CD4-positive, alpha-beta T cell treated with Interleukin-17A for 1 hour (primary cell): ENCODE results near the gene AKR1B15.
"Not testable (repeated sequence)": the region's sequence is repeated elsewhere in the genome, so short reads cannot be mapped to it uniquely, and the experiment has no call there.

Experiments
- DNase-seq: peaks from one replicate; pipeline ENCODE4 v3.0.0-alpha.2; 2020

The AKR1B15 gene

DNA sequence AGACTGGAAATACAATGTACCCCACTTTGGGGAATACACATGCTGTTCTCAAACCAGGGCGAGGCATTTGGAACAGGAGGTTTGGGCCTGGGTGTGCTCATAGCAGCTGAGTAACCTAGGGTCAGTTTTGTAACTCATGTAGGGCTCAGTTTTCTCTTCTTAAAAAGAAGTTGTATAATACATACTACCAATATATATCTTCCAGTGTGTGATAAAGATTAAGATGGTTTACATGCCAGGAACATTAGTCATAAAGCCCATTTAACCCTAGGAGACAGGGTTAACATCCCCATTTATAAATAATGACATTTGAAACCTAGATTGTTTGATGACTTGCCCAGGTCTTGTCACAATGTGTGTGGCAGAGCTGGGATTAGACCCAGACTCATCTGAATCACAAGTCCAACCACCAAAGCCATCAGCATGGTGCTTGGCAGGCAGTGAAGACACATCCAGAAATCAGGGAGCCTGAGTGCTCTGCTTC is 15.6 kb upstream of the AKR1B15 start:
- no peak for DNase-seq

DNA sequence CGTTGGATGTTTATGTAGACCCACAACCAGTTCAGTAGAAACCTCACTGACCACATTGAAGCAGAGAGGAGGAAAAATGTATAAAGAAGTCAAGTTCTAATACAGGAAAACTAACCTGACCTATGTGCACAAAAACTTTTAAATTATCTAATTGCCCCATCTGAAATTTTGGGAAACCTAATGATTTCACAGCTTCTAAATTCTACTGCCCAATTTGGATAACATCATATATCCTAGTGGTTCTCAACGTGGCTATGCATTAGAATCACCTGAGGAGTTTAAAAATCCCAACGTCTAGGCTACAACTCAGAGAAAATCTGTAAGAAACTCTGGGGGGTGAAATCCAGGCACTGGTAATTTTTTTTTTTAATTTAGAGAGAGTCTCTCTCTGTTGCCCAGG is 14.3 kb upstream of the AKR1B15 start:
- DNase-seq, result no peak

DNA sequence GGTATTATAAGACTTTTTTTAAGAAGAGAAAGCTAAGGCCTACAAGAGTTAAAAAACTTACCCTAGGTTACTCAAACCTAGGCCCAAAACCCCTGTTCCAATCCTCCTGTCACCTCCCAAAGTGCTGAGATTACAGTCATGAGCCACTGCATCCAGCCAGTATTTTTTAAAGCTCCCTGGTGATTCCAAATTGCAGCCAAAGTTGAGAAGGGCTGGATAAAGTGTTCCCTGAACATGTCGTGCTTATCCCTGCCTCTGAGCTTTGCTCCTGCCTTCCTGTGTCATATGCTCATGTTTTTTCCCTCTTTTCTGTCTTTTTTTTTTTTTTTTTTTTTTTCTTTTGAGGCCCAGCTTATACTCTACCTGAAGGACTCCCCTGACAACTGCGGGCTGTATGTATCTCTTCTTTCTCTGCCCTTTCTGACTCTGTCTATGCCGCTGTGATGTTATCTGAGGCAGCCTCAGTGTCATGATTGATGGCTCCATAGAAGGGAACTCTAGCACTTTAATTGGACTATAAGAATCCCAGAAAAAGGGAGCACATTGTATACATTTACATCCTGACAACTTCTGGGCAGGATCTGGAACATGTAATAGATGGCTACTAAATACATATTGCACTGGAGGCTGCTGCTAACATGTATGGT is 13.5 kb upstream of the AKR1B15 start:
- no peak for DNase-seq

DNA sequence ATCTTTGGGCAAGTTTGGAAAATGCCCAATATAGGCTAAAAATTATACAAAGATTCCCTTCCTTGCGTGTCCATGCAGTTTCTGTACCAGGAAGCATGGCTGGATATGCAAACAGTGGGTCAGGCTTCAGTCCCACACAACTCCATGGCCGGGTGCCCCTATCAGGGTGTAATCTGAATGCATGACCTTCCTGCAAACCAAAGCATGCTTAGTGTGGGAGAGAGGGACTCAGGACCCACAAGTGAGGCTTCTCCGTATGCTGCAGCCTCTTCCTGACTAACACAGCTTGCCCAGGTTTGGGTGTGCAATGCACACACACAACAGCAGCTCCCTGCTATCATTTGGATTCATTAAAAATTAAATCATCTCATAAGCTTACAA is 13.0 kb upstream of the AKR1B15 start:
- no peak for DNase-seq

DNA sequence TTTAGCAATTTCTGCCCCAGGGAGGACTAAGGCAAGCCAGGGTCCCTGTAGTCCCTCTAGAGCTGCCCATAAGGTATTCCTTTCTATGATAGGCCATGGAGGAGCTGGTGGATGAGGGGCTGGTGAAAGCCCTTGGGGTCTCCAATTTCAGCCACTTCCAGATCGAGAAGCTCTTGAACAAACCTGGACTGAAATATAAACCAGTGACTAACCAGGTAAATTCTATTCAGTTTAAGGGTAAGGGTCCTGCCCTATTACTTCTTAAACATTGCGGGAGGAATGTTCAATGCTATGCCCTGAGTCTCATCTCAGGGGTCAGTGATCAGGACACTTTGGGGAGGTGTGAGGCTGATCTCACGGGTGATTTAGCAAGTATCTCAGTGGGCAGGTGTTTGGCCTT is 12.4 kb upstream of the AKR1B15 start:
- DNase-seq, result not testable (repeated sequence)

DNA sequence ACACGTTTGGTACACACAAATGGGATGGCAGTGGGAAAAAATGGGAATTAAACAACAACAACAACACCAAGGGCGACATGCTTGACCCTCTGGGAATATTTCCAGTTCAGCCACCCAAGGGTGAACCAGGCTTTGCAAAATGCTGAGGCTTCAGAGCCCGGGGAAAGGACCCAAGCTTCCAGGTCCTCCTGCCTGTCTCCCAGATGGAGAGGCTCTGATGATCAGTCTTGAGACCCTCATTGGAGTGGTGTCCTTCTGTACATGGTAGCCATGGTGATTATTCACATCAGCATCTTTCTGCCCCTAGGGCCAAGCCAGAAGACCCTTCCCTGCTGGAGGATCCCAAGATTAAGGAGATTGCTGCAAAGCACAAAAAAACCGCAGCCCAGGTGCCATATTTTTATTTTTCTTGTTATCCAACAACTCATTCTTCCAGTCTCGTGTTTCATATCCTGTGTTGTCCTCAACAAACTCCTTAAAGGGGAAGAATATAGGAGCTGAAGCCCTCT is 11.6 kb upstream of the AKR1B15 start:
- not testable (repeated sequence) for DNase-seq

DNA sequence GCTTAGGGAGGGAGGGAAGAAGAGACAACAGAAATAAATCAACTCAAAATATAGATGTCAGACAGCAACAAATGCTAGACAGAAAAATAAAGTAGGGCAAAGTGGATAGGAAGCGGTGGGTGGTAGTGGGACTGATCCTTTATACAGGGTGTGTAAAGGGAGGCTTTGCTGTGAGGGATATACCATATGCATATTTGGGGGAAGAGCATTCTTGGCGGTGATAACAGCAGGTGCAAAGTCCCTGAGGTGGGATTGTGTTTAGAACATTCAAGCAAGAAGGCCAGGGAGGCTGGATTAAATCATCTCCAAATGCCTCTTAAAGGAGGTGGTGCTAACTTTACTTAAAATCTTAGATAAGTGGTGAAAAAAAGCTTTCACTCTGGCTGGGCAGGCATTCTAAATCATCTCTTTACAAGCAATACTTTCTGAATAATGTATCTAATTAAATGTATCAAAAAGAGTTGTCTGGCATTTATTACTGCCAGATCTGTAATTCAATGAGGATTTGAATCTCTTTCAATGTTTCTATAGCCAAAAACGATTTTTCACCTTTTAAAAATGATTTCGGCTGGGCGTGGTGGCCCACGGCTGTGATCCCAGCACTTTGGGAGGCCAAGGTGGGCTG is 9.4 kb upstream of the AKR1B15 start:
- DNase-seq, result no peak

DNA sequence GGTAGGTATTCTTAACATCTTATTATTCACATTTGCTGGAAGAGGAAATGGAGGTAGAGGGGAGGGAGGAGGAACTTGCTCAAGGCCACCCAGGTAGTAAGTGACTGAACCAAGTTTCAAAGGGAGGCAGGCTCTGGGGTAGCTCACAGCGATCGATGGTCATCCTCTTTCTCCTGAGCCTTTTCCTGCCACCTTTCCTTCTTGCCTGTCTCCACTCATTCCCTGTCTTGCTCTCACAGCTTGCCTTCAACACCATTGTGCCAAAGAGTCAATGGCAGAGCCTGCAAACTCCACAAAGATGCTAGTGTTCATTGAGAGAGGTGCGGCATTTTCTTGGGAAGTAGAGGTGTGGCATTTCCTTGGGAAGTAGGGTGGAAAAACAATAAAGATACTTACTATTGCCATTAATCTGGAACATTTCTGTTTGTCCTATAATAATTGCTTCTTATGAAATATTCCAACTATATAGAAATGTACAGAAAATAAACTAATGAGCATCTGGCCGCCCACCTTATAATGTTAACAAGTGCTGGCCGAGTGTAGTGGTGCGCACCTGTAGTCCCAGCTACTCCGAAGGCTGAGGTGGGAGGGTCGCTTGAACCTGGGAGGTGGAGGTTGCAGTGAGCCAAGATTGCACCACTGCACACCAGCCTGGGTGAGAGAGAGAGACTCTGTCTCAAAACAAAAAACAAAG is 7.3 kb upstream of the AKR1B15 start:
- not testable (repeated sequence) for DNase-seq

DNA sequence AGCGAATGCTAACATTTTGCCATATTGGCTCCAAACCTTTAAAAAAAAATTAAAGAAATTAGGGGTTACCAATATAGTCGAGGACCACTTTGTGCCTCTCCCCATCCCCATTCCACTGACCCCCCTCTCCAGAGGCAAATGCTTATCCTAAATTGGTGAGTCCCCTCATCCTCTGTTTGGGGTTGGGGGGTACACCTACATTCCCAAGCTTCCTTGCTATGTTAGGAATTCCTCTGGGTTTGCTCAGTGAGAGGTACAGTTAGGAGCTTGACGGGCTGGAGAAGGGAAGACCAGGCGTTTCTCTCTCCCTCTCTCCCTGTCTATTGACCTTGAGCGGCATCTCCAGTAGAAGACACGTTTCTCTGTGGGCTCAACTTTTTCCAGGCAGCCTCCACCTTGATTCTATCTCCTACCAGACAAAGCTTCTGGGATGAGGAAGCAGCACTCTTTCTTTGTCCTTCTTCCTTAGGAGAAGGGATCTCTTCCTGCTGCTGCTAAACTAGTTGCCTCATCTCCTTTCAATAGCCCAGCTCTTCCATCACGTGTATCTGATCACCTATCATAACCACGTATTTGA is 6.6 kb upstream of the AKR1B15 start:
- no peak for DNase-seq

DNA sequence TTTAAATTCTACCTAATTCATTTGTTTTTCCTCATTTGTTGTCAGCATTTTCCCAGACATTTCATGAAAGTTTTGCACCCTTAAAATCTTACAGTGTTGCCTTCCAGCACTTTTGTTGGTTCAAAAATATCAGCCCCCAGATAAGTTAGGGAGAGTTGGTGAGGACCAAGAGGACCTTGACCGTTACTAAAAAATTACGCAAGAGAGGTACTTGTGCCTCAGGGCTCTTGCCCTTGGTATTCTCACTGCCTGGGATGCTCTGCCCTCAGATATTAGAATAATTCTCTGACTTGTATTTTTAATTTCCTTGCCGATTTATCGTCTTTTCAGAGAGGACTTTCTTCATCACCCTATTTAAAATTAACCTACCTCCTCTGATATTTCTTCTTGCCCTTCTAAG is 3.5 kb upstream of the AKR1B15 start:
- DNase-seq, result no peak

DNA sequence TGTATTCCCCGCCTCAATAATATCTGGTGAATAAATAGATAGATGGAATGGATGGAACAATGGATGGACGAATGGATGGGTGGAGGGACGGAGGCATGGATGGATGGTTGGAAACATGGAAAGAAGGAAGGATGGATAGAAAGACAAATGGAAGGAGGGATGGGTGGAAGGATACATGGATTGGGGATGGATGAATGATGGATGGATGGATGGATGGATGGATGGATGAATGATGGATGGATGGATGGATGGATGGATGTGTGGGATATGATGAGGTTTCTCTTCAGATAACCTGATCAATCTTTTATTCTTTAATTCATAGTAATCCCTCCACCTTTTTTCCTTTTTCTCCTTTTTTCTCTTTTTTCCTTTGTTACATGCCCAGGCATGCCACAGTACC is 3.0 kb upstream of the AKR1B15 start:
- DNase-seq, result no peak

DNA sequence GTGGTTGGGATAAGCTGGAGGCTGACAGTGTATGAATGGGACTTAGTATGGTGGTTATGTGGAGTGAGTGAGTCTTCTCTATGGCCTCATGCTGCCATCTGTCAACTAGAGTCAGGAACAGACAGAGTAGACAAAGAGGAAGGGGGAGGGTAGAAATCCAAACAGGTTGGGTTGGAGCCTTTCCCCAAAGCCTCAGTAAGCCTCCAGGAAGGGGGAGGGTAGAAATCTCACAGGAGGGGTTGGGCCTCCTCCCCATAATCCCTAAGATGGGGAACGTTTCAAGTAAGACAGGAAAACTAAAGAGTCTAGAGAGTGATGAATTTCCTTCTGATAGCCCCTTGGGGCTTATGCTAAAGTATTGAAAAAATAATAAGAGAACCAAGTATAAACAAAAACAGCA is 2.0 kb upstream of the AKR1B15 start:
- DNase-seq, result no peak

DNA sequence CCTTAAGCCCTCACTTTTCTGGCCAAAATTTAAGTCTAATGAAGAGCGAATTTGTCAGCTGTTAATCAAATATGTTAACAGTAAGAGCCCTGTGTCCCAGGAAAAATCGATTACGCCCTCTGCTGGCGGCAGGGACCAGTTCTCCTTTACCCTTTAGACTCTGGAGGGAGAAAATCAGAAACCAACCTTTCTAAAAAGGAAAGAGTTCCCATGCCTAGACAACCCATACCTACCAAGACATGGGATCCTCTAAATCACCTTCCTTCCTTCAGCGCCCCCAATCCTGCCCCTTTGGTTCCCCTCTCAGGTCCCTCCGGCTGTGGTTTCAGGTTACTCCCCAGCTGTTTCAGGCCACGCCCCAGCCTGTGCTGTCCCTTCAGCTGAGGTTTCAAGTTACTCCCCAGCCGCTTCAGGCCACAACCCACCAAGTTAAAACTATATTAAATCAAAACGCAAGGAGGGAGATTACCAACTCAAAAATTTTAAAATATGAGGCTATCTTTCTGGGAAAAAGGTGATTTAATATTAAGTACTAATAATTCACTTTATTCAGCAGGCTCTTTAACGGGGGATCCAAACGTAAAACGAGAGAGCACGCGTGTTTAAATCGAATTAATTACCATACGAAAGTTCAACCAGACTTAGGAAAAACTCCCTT is 1.4 kb upstream of the AKR1B15 start:
- DNase-seq, result peak; percentile 63

DNA sequence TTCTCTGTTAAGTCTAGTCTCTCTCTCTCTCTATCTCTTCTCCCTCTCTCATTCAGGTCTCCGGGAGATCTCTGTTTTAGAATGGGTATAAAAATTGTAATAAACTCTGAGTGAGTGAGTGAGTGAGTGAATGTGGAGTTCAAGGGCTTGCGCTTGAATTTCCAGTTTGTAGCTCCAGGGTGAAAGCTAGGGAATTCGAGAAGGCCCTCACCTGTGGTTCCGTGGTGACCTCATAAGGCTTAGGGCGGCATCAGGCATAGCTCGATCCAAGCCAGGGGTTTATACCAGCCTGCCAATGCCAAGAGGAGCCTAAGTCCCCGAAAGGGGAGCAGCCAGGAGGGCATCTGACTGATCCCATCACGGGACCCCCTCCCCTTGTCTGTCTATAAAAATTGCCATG is 456 bp downstream of the AKR1B15 start:
- no peak for DNase-seq

DNA sequence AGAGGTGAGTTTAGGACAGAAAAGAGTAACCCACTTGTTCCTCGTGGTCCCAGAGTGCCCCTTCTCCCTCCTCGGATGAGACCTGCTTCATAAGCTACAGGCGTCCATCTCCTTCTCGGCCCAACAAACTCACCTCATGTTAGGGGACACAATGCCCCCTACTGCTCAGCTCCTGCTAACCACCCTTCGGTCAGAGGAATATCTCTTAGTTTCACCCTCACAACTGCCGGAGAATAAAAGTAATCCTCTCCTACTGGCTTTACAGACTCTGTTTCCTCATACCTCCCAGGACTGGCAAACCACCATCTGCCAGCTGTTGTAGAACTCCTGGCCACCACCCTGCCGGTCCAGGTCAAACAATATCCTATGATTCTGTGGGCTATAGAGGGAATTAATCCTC is 3.2 kb downstream of the AKR1B15 start:
- DNase-seq, result no peak

DNA sequence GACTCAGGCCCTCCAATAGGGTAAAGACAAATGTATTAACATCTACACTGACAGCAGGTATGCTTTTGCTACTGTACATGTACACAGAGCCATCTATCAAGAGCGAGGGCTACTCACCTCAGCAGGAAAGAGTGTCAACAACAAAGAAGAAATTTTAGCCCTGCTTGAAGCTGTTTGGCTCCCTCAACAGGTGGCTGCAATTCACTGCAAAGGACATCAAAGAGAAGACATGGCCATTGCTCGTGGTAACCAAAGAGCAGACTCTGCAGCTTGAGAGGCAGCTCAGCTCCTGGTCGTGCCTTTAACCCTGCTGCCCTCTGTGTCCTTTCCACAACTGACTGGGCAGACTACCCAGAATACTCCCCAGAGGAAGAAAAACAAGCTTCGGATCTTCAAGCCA is 5.1 kb downstream of the AKR1B15 start:
- no peak for DNase-seq

DNA sequence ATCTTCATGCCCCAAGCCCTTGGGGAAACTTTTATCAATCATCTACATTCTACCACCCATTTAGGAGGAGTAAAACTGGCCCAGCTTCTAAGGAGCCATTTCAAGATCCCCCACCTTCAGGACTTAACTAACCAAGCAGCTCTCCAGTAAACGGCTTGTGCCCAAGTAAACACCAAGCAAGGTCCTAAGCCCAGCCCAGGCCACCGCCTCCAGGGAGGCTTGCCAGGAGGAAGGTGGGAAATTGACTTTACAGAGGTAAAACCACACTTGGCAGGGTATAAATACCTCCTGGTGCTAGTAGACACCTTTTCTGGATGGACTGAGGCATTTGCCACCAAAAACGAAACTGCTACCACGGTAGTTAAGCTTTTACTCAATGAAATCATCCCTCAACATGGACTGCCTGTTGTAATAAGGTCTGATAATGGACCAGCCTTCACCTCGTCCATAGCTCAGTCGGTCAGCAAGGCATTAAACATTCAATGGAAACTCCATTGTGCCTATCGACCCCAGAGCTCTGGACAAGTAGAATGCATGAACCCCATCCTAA is 5.6 kb downstream of the AKR1B15 start:
- no peak for DNase-seq

DNA sequence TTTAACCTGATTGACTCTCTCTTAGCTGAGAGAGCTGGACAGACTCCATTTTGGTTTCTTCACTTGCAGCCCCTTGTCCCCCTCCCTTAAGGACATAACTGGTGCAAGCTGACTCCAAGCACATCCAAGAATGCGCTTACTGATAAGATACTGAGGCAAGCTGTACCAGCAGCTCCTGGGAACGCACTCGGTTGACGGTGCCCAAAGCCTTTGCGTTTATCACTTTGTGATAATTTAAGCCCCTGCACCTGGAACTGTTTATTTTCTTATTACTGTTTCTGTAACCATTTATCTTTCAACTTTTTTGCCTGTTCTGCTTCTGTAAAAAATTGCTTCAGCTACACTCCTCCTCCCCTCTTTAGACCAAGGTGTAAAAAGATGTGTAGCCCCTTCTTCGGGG is 8.5 kb downstream of the AKR1B15 start:
- DNase-seq, result no peak

DNA sequence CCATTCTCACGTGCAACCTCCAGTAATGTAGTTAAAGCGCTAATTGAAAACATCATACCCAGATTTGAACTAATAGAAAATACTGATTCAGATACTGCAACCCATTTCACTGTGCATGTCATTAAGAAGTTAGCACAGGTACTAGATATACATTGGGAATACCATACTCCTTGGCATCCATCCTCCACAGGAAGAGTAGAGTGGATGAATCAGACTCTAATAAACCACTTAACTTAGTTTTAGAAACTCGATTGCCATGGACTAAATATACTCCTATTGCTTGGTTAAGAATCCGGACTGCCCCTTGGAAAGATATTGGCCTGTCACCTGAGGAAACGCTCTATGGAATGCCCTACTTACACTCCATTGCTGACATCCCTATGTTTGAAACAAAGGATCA is 9.5 kb downstream of the AKR1B15 start:
- DNase-seq, result no peak

DNA sequence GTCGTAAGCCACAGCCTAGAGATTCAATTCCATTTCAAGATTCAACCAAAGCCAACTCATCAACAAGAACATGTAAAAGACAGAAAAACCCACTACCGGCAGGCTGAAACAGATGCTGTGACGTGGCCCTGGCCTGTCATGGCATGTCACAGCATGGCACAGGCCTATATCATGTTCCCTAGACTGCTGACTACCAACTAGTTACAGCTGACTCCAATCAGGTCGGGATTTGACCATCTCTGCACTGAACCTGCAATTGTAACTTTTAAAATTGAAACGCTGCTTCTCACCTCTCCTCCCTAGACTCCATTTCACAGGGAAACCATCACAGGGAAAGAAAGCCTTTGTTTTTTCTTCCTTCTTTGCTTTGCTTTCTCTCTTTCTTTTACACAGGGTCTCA is 12.7 kb downstream of the AKR1B15 start:
- DNase-seq, result not testable (repeated sequence)

DNA sequence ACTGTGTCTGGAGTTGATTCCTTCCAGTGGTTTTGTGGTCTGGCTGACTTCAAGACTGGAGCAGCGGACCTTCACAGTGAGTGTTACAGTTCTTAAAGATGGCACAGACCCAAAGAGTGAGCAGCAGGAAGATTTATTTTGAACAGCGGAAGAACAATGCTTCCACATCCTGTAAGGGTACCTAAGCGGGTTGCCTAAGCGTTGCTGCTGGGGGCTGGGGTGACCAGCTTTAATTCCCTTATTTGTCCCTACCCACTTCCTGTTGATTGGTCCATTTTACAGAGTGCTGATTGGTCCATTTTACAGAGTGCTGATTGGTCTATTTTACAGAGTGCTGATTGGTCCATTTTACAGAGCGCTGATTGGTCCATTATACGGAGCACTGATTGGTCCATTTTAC is 13.2 kb downstream of the AKR1B15 start:
- DNase-seq, result peak; percentile 22

DNA sequence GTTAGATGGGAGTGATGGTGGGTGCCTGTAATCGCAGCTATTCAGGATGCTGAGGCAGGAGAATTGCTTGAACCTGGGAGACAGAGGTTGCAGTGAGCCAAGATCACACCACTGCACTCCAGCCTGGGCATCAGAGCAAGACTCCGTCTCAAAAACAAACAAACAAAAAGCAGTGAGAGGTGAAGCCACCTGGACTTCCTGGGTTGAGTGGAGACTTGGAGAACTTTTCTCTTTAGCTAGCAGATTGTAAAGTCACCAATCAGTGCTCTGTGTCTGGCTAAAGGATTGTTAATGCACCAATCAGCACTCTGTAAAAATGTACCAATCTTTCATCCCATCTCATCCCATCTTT is 14.5 kb downstream of the AKR1B15 start:
- DNase-seq, result not testable (repeated sequence)

DNA sequence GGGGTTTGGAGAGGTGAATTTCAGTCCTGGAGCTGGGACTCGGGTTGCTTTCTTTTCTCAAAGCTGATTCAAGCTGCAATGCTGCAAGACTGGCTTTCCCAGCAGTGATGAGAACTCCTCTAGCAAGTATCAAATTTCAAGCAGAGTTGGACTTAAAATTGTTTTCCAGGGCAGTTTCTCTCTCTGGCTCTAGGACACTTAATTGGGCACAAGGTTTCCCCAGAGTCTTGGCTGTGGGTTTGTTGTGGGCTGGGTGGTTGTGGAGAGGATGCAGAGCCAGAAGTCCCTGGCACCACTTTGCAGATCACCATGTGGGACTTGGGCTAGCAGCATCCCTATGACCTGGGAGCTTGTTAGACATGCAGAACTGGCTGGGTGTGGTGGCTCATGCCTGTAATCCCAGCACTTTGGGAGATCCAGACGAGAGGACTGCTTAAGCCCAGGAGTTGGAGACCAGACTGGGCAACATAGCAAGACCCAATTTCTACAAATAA is 16.8 kb downstream of the AKR1B15 start:
- DNase-seq, result no peak
